Endothelial cell of umbilical vein (primary cell): Measurements from ENCODE around the gene FUT2. TPM values are rescaled to one million over a fixed set of nuclear protein-coding genes. Genes with fewer than 3 reads are reported as not detected.

ENCODE experiments used
- BruUV-seq: library from RNA; stranded (reverse); fragments of 400-500 nt; replicated peaks from 2 replicates; lab custom pipeline; 2021; lab: Mats Ljungman, UMichigan
- CTCF ChIA-PET: fragments of 300-600, 350-600 bp; sonication (Branson Sonifier 250); formaldehyde crosslinking; loops from one replicate; lab custom pipeline; 2021; ENCODE audit warnings: antibody characterized with exemption, inconsistent platforms; lab: Charles Lee
- POLR2A ChIA-PET: fragments of 300-600, 350-600 bp; sonication (Branson Sonifier 250); formaldehyde crosslinking; loops from one replicate; lab custom pipeline; 2021; ENCODE audit warnings: antibody characterized with exemption, inconsistent platforms; lab: Charles Lee
- DNase-seq: peaks from one replicate; pipeline ENCODE4 v3.0.0-alpha.2; 2011; ENCODE audit warnings: low read depth, low spot score
- FAIRE-seq: peaks from 2 replicates; lab custom pipeline; 2011; peaks lifted over from hg19 to GRCh38; lab: Jason Lieb, UNC
- H2AFZ ChIP-seq: 2 replicates; pipeline ENCODE4 v1.6.0; 2012; ENCODE audit warnings: low read depth, low read length, control low read depth, inconsistent platforms
- H3K27ac ChIP-seq: 2 replicates; pipeline ENCODE4 v1.5.1; 2011; ENCODE audit warnings: low read depth, mild to moderate bottlenecking, control low read depth, low read length, moderate library complexity; ENCODE audit not compliant: insufficient read depth
- H3K27me3 ChIP-seq, 2 experiments: 2 replicates each; pipeline versions ENCODE4 v1.6.0 to v1.6.1; 2011; ENCODE audit warnings: low read length in 2 of 2, mixed read lengths in 1 of 2; ENCODE audit not compliant: control insufficient read depth in 2 of 2, insufficient read depth in 2 of 2
- H3K36me3 ChIP-seq, 2 experiments: 2 replicates in 1 of 2; 3 replicates in 1 of 2; pipeline ENCODE4 v1.5.1; 2011; ENCODE audit warnings: low read length in 2 of 2, mild to moderate bottlenecking in 1 of 2, moderate library complexity in 1 of 2; ENCODE audit not compliant: control insufficient read depth in 2 of 2, insufficient read depth in 2 of 2; ENCODE audit errors: extremely low read depth in 1 of 2
- H3K4me1 ChIP-seq: 3 replicates; pipeline ENCODE4 v1.5.1; 2011; ENCODE audit warnings: mild to moderate bottlenecking, low read length; ENCODE audit not compliant: control insufficient read depth, insufficient read depth; ENCODE audit errors: extremely low read depth
- H3K4me2 ChIP-seq: 2 replicates; pipeline ENCODE4 v1.6.1; 2011; ENCODE audit warnings: low read length, control low read depth, mixed read lengths; ENCODE audit not compliant: insufficient read depth
- H3K4me3 ChIP-seq, 3 experiments: fragments of 200-600 bp in 1 of 3; sonication (generic), shearing (Covaris generic) in 1 of 3; replicated peaks in 1 of 3; 2 replicates each; pipeline ENCODE4 v1.5.1; 2011 to 2016; ENCODE audit warnings: control low read depth in 3 of 3, low read length in 3 of 3, mild to moderate bottlenecking in 2 of 3, inconsistent platforms in 1 of 3, low read depth in 1 of 3, moderate library complexity in 1 of 3; ENCODE audit not compliant: insufficient read depth in 1 of 3
- H3K79me2 ChIP-seq: 2 replicates; pipeline ENCODE4 v1.6.0; 2012; ENCODE audit warnings: low read length, inconsistent platforms; ENCODE audit not compliant: control insufficient read depth, insufficient read depth
- H3K9ac ChIP-seq: replicated peaks from 2 replicates; pipeline ENCODE3; 2011; ENCODE audit warnings: low read length, control low read depth; ENCODE audit not compliant: insufficient read depth; ENCODE audit errors: extremely low read depth
- H3K9me1 ChIP-seq: replicated peaks from 3 replicates; pipeline ENCODE4 v1.6.0; 2011; ENCODE audit warnings: mild to moderate bottlenecking, low read length; ENCODE audit not compliant: control insufficient read depth, insufficient read depth; ENCODE audit errors: extremely low read depth
- H3K9me3 ChIP-seq: replicated peaks from 2 replicates; pipeline ENCODE4 v1.5.1; 2012; ENCODE audit warnings: low read length, inconsistent platforms; ENCODE audit not compliant: control insufficient read depth, insufficient read depth
- H4K20me1 ChIP-seq: replicated peaks from 2 replicates; pipeline ENCODE3; 2011; ENCODE audit warnings: mild to moderate bottlenecking, low read length; ENCODE audit not compliant: control insufficient read depth, insufficient read depth; ENCODE audit errors: extremely low read depth
- EZH2 ChIP-seq: IDR thresholded peaks from 2 replicates; pipeline ENCODE4 v1.6.1; 2012; ENCODE audit warnings: borderline replicate concordance, low read depth, mild to moderate bottlenecking, moderate library complexity, low read length, inconsistent platforms; ENCODE audit not compliant: severe bottlenecking
- FOS ChIP-seq: IDR thresholded peaks from 2 replicates; pipeline ENCODE4 v1.6.1; 2011; ENCODE audit warnings: mild to moderate bottlenecking, low read length, moderate library complexity, borderline replicate concordance; ENCODE audit not compliant: insufficient read depth
- GATA2 ChIP-seq: IDR thresholded peaks from 2 replicates; pipeline ENCODE4 v1.7.0; 2011; ENCODE audit warnings: low read depth, mild to moderate bottlenecking, moderate library complexity, mixed read lengths, low read length; ENCODE audit not compliant: insufficient read length, insufficient read depth
- JUN ChIP-seq: IDR thresholded peaks from 2 replicates; pipeline ENCODE4 v1.6.1; 2011; ENCODE audit warnings: borderline replicate concordance, low read depth; ENCODE audit not compliant: insufficient read length, insufficient read depth
- MYC ChIP-seq: IDR thresholded peaks from one replicate; pipeline ENCODE4 v1.6.1; 2011; ENCODE audit warnings: mild to moderate bottlenecking, low read depth, low read length
- POLR2A ChIP-seq: IDR thresholded peaks from 2 replicates; pipeline ENCODE4 v1.6.1; 2012; ENCODE audit warnings: low read depth, mild to moderate bottlenecking, control low read depth, low read length
- POLR2AphosphoS5 ChIP-seq: IDR thresholded peaks from 2 replicates; pipeline ENCODE4 v1.6.1; 2012; ENCODE audit warnings: low read depth, mild to moderate bottlenecking, control low read depth, low read length, moderate library complexity; ENCODE audit not compliant: insufficient read depth
- dilution Hi-C: fragments of 300-500 bp; cut with MboI; formaldehyde crosslinking; loops from one replicate; pipeline ENCODE4 v1.15.0; 2019; ENCODE audit warnings: low sequenced_read_pairs; ENCODE audit not compliant: extremely low pct_ligation_motif_present
- intact Hi-C: fragments of 100-400 bp; cut with micrococcal nuclease; formaldehyde crosslinking; loops from one replicate; pipeline ENCODE4 v1.10.0; 2022
- polyA plus RNA-seq, 4 experiments: library from polyadenylated mRNA; depleted of rRNA in 3 of 4; stranded (reverse) in 3 of 4; unstranded in 1 of 4; fragments of >200 nt; gene quantifications; 2 replicates each; pipeline versions ENCODE4 v1.2.1 to v1.2.3, GENCODE V29; 2011 to 2012; ENCODE audit warnings: missing spikeins in 1 of 4
- total RNA-seq: library from RNA; stranded (reverse); gene quantifications from 2 replicates; pipeline ENCODE4 v1.2.3, GENCODE V29; 2021
- TF ChIP-seq, protein P1 (sequence below), 2 donors: IDR thresholded peaks; 1 replicate in 1 of 2; 2 replicates in 1 of 2; pipeline ENCODE4 v1.5.1; 2011; ENCODE audit warnings: low read length in 2 of 2, mild to moderate bottlenecking in 2 of 2, moderate library complexity in 2 of 2, control low read depth in 1 of 2, inconsistent platforms in 1 of 2, low read depth in 1 of 2; ENCODE audit not compliant: insufficient read depth in 1 of 2; ENCODE audit errors: extremely low read depth in 1 of 2
- TF ChIP-seq, protein P2 (sequence below): IDR thresholded peaks from 2 replicates; pipeline ENCODE4 v1.6.1; 2011; ENCODE audit not compliant: insufficient read depth, insufficient read length

Gene FUT2
- total and polyA plus RNA-seq, 2 donors (not counting 3 experiments of a cell fraction or from before 2014, with no cell fraction given): not detected

DNA sequence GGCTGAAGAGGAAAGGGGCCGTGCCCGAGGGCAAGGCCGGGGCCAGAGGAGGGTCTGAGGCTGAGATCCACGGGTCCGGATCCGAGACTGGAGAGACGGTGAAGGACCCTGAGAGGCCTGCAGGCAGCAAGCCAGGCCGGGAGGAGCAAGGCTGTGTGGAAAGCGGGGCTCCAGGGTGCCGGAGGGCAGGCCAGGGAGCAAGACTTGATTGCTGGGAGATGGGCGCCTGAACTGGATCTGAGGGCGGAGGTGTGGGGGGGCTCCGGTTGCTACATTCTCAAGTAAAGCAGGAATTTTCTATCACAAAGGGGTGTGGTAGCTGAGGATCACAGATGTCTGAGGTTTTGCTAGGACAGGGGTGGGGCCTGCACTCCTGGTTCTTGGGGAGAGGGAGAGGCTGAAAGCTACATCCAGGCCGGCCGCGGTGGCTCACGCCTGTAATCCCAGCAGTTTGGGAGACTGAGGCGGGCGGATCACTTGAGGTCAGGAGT is 20.0 kb downstream of the FUT2 start:
- H2AFZ ChIP-seq: no peak overlapping the region
- dilution Hi-C loops: no loop called here
- H3K4me1 ChIP-seq: peaks cover 15% of the 10 kb centered on the region

DNA sequence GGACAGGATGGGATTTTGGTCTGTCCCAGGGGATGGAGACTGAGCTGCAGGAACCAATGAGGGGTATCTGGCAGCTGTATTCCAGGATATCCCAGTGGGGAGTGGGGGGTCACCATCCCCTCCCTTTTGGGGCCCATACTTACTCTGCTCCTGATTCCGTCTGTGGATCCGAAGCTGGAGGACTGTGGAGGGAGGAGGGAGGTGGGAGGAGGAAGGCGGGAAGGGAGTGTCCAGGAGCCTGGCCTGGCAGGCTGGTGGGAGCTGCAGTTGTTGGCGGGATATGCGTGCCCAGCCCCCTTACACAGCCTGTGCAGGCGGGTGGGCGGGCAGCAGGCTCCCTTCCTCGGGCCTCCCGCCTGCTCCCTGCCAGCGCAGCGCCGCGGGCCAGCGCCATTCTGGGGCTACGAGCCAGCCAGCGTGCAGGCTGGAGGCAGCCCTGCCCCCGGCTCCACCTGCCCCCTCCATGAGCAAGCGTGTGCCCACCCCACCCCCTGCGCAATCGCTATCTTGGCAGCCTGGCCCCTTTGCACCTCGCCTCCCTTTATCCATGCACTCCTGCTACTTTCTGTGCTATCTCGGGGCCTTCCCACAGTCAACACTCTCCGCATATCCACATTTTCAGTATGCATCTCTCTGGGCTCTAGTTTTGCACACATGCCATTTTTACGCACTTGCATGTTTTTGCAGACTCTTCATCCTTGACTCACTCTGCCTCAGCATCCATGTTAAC is 21.0 kb downstream of the FUT2 start:
- no peaks in the 10 kb centered on the region for H3K79me2 ChIP-seq
- H4K20me1 ChIP-seq: no peaks in the 10 kb centered on the region
- DNase-seq (peak; percentile 35), FAIRE-seq (no peak)
- peak overlapping the region; percentile 56 for H2AFZ ChIP-seq
- H3K4me3 ChIP-seq: no peak overlapping the region
- intact Hi-C loops (no loop called here), dilution Hi-C loops (no loop called here)
- H3K36me3 ChIP-seq: peaks cover 0 to 6% of the 10 kb centered on the region in 2 experiments
- peaks cover 15% of the 10 kb centered on the region for H3K4me1 ChIP-seq
- no TSS peak for BruUV-seq
- no peak overlapping the region for H3K9ac ChIP-seq
- no peak overlapping the region for H3K4me2 ChIP-seq
- H3K27me3 ChIP-seq: no peaks in the 10 kb centered on the region
- H3K9me1 ChIP-seq: no peaks in the 10 kb centered on the region
- no peaks in the 10 kb centered on the region for H3K9me3 ChIP-seq
- no peak overlapping the region for H3K27ac ChIP-seq
- ChIA-PET CTCF (interaction anchor here (0.5 to 3.9 kb wide), 5 partner anchors 10 to 861 kb away, joined by 3 to 29 read pairs (median 3); partner anchors contain the start of gene CA11), POLR2A (interaction anchor here (0.9 kb wide), 1 partner anchor 8 kb away, joined by 8 read pairs; no protein-coding TSS in a partner anchor)
- TF ChIP-seq FOS: no peak
- no peak for TF ChIP-seq MYC
- TF ChIP-seq EZH2: no peak
- TF ChIP-seq, protein P1, sequence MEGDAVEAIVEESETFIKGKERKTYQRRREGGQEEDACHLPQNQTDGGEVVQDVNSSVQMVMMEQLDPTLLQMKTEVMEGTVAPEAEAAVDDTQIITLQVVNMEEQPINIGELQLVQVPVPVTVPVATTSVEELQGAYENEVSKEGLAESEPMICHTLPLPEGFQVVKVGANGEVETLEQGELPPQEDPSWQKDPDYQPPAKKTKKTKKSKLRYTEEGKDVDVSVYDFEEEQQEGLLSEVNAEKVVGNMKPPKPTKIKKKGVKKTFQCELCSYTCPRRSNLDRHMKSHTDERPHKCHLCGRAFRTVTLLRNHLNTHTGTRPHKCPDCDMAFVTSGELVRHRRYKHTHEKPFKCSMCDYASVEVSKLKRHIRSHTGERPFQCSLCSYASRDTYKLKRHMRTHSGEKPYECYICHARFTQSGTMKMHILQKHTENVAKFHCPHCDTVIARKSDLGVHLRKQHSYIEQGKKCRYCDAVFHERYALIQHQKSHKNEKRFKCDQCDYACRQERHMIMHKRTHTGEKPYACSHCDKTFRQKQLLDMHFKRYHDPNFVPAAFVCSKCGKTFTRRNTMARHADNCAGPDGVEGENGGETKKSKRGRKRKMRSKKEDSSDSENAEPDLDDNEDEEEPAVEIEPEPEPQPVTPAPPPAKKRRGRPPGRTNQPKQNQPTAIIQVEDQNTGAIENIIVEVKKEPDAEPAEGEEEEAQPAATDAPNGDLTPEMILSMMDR (IDR thresholded peaks at IDR 0.05; ENCODE audit: extremely low read depth in 1 of 2, insufficient read depth in 1 of 2, low read depth in 1 of 2, low read length in 2 of 2): no peak
- no peak for TF ChIP-seq JUN
- TF ChIP-seq GATA2: no peak
- TF ChIP-seq POLR2A: no peak
- TF ChIP-seq, protein P2, sequence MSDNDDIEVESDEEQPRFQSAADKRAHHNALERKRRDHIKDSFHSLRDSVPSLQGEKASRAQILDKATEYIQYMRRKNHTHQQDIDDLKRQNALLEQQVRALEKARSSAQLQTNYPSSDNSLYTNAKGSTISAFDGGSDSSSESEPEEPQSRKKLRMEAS: no peak
- no peak for TF ChIP-seq POLR2AphosphoS5

More for the DNA sequence above, 20.0 kb downstream of the FUT2 start:
- DNase-seq: no peak
- no peak for FAIRE-seq
- H3K27ac ChIP-seq: no peak overlapping the region
- no peaks in the 10 kb centered on the region for H3K9me1 ChIP-seq
- no peaks in the 10 kb centered on the region for H3K9me3 ChIP-seq
- H3K4me3 ChIP-seq: no peak overlapping the region
- H3K36me3 ChIP-seq: peaks cover 0 to under 1% of the 10 kb centered on the region in 2 experiments
- H3K27me3 ChIP-seq: no peaks in the 10 kb centered on the region
- H3K4me2 ChIP-seq: no peak overlapping the region
- H3K9ac ChIP-seq: no peak overlapping the region
- ChIA-PET POLR2A (interaction anchor here (0.9 kb wide), 1 partner anchor 9 kb away, joined by 8 read pairs; no protein-coding TSS in a partner anchor), CTCF (interaction anchor here (0.9 to 3.9 kb wide), 5 partner anchors 9 to 70 kb away, joined by 3 to 29 read pairs (median 4); partner anchors contain the start of gene CA11)
- BruUV-seq: no TSS peak
- intact Hi-C loops: no loop called here
- TF ChIP-seq, protein P2: no peak
- TF ChIP-seq JUN (no peak), MYC (no peak), POLR2A (no peak), FOS (no peak), EZH2 (no peak), POLR2AphosphoS5 (no peak)
- no peaks in the 10 kb centered on the region for H4K20me1 ChIP-seq
- H3K79me2 ChIP-seq: no peaks in the 10 kb centered on the region
